B cell (primary cell): ENCODE results near the gene ABCA6. TPM values are rescaled to one million over a fixed set of nuclear protein-coding genes. Genes with fewer than 3 reads are reported as not detected.
"Not testable (repeated sequence)": the region's sequence is repeated elsewhere in the genome, so short reads cannot be mapped to it uniquely, and the experiment has no call there.

Experiments
- ATAC-seq: fragments of 200-7000 bp; cut with Tn5 transposase; one replicate; pipeline ENCODE4 v1.10.0; 2021; ENCODE audit warnings: low read depth, mild to moderate bottlenecking, moderate number of reproducible peaks, moderate library complexity
- CTCF ChIA-PET: fragments of 350-600 bp; sonication (Branson Sonifier 250); formaldehyde crosslinking; loops from one replicate; lab custom pipeline; 2021; ENCODE audit warnings: antibody characterized with exemption, inconsistent platforms; lab: Charles Lee
- POLR2A ChIA-PET: fragments of 350-600 bp; sonication (Branson Sonifier 250); formaldehyde crosslinking; loops from one replicate; lab custom pipeline; 2021; ENCODE audit warnings: antibody characterized with exemption; lab: Charles Lee
- DNase-seq: peaks from one replicate; pipeline ENCODE4 v3.0.0; 2013
- H2AFZ ChIP-seq: 2 replicates; pipeline ENCODE4 v1.6.1; 2012; ENCODE audit warnings: mild to moderate bottlenecking, low read depth, low read length; ENCODE audit not compliant: insufficient read depth, poor library complexity, severe bottlenecking
- H3K27ac ChIP-seq, 2 donors: 1 replicate in 1 of 2; 2 replicates in 1 of 2; pipeline ENCODE4 v1.5.1; 2012 to 2013; ENCODE audit warnings: low read length in 2 of 2, mild to moderate bottlenecking in 2 of 2, moderate library complexity in 1 of 2
- H3K27me3 ChIP-seq, 4 experiments: fragments of 200-600 bp in 1 of 4; sonication (generic) in 1 of 4; replicated peaks in 1 of 4; 1 replicate in 2 of 4; 2 replicates in 2 of 4; pipeline versions ENCODE4 v1.6.1 to v1.7.0; 2013 to 2016; ENCODE audit warnings: low read length in 3 of 4, mild to moderate bottlenecking in 2 of 4, mixed read lengths in 1 of 4, moderate library complexity in 1 of 4; ENCODE audit not compliant: insufficient read depth in 4 of 4, control insufficient read depth in 3 of 4; ENCODE audit errors: control extremely low read depth in 1 of 4
- H3K36me3 ChIP-seq, 2 experiments: replicated peaks in 1 of 2; 1 replicate in 1 of 2; 2 replicates in 1 of 2; pipeline versions ENCODE4 v1.6.1 to v1.7.1; 2013; ENCODE audit warnings: low read length in 1 of 2; ENCODE audit not compliant: insufficient read depth in 2 of 2, control insufficient read depth in 1 of 2; ENCODE audit errors: control extremely low read depth in 1 of 2, extremely low read depth in 1 of 2
- H3K4me1 ChIP-seq, 2 donors: fragments of 200-600 bp in 1 of 2; sonication (generic) in 1 of 2; 1 replicate in 1 of 2; 2 replicates in 1 of 2; pipeline versions ENCODE4 v1.5.1 to v1.6.1; 2013 to 2017; ENCODE audit warnings: low read length in 2 of 2; ENCODE audit not compliant: control insufficient read depth in 2 of 2, insufficient read depth in 2 of 2
- H3K4me2 ChIP-seq: replicated peaks from 2 replicates; pipeline ENCODE3; 2012; ENCODE audit warnings: mild to moderate bottlenecking, low read depth, low read length; ENCODE audit not compliant: poor library complexity, severe bottlenecking
- H3K4me3 ChIP-seq, 5 experiments: fragments of 200-600 bp in 1 of 5; sonication (generic) in 1 of 5; 1 replicate in 3 of 5; 2 replicates in 2 of 5; pipeline versions ENCODE4 v1.5.1 to v1.7.0; 2011 to 2016; ENCODE audit warnings: low read length in 4 of 5, mild to moderate bottlenecking in 4 of 5, low read depth in 2 of 5, control low read depth in 1 of 5, moderate library complexity in 1 of 5; ENCODE audit not compliant: insufficient read depth in 1 of 5; ENCODE audit errors: control extremely low read depth in 1 of 5, extremely low read depth in 1 of 5
- H3K79me2 ChIP-seq: fragments of 200-600 bp; sonication (generic); one replicate; pipeline ENCODE4 v1.6.0; 2016; ENCODE audit warnings: low read length; ENCODE audit not compliant: control insufficient read depth, insufficient read depth
- H3K9ac ChIP-seq: fragments of 200-600 bp; sonication (generic); 2 replicates; pipeline ENCODE4 v1.6.1; 2017; ENCODE audit warnings: mild to moderate bottlenecking, low read length, moderate library complexity
- H3K9me3 ChIP-seq, 3 donors: one replicate each; pipeline versions ENCODE4 v1.6.1 to v1.7.1; 2013; ENCODE audit warnings: low read length in 2 of 3; ENCODE audit not compliant: control insufficient read depth in 2 of 3, insufficient read depth in 1 of 3; ENCODE audit errors: control extremely low read depth in 1 of 3
- H4K20me1 ChIP-seq: 2 replicates; pipeline ENCODE4 v1.6.0; 2012; ENCODE audit warnings: mild to moderate bottlenecking, low read length; ENCODE audit not compliant: insufficient read depth, control insufficient read depth, poor library complexity, severe bottlenecking
- H3K27ac Mint-ChIP-seq: one replicate; pipeline ENCODE4 v1.8.0; 2021; ENCODE audit warnings: mixed read lengths
- H3K27me3 Mint-ChIP-seq: one replicate; pipeline ENCODE4 v1.8.0; 2021; ENCODE audit warnings: mixed read lengths
- H3K4me1 Mint-ChIP-seq: one replicate; pipeline ENCODE4 v1.8.0; 2021; ENCODE audit warnings: mixed read lengths
- H3K4me3 Mint-ChIP-seq: one replicate; pipeline ENCODE4 v1.8.0; 2021; ENCODE audit warnings: mixed read lengths
- H3K9me3 Mint-ChIP-seq: one replicate; pipeline ENCODE4 v1.8.0; 2022; ENCODE audit warnings: mixed read lengths; ENCODE audit not compliant: insufficient read depth
- EZH2 ChIP-seq: IDR thresholded peaks from 2 replicates; pipeline ENCODE4 v1.6.1; 2012; ENCODE audit warnings: borderline replicate concordance, low read depth, mild to moderate bottlenecking, moderate library complexity, low read length; ENCODE audit not compliant: insufficient read depth, poor library complexity, severe bottlenecking
- WGBS: methylation state at CpG from one replicate; pipeline ENCODE4 v1.1.5; 2013; ENCODE audit warnings: missing lambda C conversion rate; ENCODE audit not compliant: insufficient coverage; 5-methylcytosine and 5-hydroxymethylcytosine counted together
- intact Hi-C: fragments of 100-400 bp; cut with micrococcal nuclease; formaldehyde crosslinking; loops from one replicate; pipeline ENCODE4 v1.10.0; 2022
- polyA plus RNA-seq: library from polyadenylated mRNA; depleted of rRNA; stranded (reverse); fragments of >200 nt; gene quantifications from 2 replicates; pipeline ENCODE4 v1.2.3, GENCODE V29; 2012
- total RNA-seq, 2 donors: library from RNA; stranded (reverse); fragments of 120-200 nt in 1 of 2; gene quantifications; 1 replicate in 1 of 2; 2 replicates in 1 of 2; pipeline versions ENCODE4 v1.2.3 to v1.2.4, GENCODE V29; 2013 to 2022
- TF ChIP-seq, protein P1 (sequence below): fragments of 200-600 bp; IDR thresholded peaks from one replicate; pipeline ENCODE4 v1.8.0; 2022; ENCODE audit warnings: antibody characterized with exemption, mild to moderate bottlenecking

The ABCA6 gene
- total and polyA plus RNA-seq, 2 donors (not counting 1 experiment from before 2014, with no cell fraction given), result 0.18 to 1.4 TPM

DNA sequence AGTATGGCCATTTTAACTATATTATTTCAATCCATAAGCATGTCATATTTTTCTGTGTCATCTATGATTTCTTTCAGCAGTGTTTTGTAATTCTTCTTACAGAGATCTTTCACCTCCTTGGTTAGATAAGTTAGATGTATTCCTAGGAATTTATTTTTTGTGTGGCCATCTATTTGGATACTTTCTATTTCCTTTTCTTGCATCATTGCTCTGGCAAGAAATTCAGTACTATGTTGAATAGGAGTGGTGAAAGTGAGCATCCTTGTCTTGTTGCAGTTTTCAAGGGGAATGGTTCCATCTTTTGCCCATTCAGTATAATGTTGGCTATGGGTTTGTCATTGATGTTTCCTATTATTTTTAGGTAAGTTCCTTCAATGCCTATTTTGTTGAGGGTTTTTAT is 65.9 kb downstream of the ABCA6 start:
- DNase-seq (no peak), ATAC-seq (no peak)
- Mint-ChIP-seq H3K27ac (no peak overlapping the region), H3K4me3 (no peak overlapping the region), H3K9me3 (peaks cover 20% of the 10 kb centered on the region), H3K27me3 (no peaks in the 10 kb centered on the region), H3K4me1 (peaks cover 13% of the 10 kb centered on the region)
- H3K36me3 ChIP-seq, result no peaks in the 10 kb centered on the region
- TF ChIP-seq, protein P1, sequence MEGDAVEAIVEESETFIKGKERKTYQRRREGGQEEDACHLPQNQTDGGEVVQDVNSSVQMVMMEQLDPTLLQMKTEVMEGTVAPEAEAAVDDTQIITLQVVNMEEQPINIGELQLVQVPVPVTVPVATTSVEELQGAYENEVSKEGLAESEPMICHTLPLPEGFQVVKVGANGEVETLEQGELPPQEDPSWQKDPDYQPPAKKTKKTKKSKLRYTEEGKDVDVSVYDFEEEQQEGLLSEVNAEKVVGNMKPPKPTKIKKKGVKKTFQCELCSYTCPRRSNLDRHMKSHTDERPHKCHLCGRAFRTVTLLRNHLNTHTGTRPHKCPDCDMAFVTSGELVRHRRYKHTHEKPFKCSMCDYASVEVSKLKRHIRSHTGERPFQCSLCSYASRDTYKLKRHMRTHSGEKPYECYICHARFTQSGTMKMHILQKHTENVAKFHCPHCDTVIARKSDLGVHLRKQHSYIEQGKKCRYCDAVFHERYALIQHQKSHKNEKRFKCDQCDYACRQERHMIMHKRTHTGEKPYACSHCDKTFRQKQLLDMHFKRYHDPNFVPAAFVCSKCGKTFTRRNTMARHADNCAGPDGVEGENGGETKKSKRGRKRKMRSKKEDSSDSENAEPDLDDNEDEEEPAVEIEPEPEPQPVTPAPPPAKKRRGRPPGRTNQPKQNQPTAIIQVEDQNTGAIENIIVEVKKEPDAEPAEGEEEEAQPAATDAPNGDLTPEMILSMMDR, result no peak
- no peak for TF ChIP-seq EZH2
- no peaks in the 10 kb centered on the region for H3K27me3 ChIP-seq
- POLR2A ChIA-PET, result no interaction called here
- H3K4me2 ChIP-seq, result no peak overlapping the region
- intact Hi-C loops, result no loop called here
- CTCF ChIA-PET, result no interaction called here
- no peak overlapping the region for H3K9ac ChIP-seq
- no peak overlapping the region for H3K4me3 ChIP-seq
- peaks cover 7% of the 10 kb centered on the region in 2 donors for H3K4me1 ChIP-seq
- H3K27ac ChIP-seq, result no peak overlapping the region
- H3K9me3 ChIP-seq, result peaks cover 4 to 8% (median 5%) of the 10 kb centered on the region in 3 donors
- H3K79me2 ChIP-seq, result no peaks in the 10 kb centered on the region
- no peaks in the 10 kb centered on the region for H4K20me1 ChIP-seq
- no peak overlapping the region for H2AFZ ChIP-seq

DNA sequence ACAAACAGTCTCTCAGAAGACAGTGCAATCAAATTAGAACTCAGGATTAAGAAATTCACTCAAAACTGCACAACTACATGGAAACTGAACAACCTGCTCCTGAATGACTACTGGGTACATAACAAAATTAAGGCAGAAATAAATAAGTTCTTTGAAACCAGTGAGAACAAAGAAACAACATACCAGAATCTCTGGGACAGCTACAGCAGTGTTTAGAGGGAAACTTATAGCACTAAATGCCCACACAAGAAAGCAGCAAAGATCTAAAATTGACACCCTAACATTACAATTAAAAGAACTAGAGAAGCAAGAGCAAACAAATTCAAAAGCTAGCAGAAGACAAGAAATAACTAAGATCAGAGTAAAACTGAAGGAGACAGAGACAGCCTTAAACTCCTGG is 68.3 kb downstream of the ABCA6 start:
- ATAC-seq, H3K4me3 Mint-ChIP-seq, H3K36me3 ChIP-seq, H3K4me2 ChIP-seq, H2AFZ ChIP-seq, intact Hi-C loops, H3K27me3 Mint-ChIP-seq, H4K20me1 ChIP-seq, H3K79me2 ChIP-seq, DNase-seq, CTCF ChIA-PET, H3K9ac ChIP-seq, H3K27ac Mint-ChIP-seq, H3K27ac ChIP-seq, H3K27me3 ChIP-seq, H3K4me3 ChIP-seq, POLR2A ChIA-PET: not testable (repeated sequence)
- Histone ChIP-seq H3K4me1 (peaks cover 13% of the 10 kb centered on the region in 2 donors), H3K9me3 (peaks cover 4 to 11% (median 8%) of the 10 kb centered on the region in 3 donors)
- peaks cover 26% of the 10 kb centered on the region for H3K4me1 Mint-ChIP-seq
- H3K9me3 Mint-ChIP-seq, result peaks cover 20% of the 10 kb centered on the region

DNA sequence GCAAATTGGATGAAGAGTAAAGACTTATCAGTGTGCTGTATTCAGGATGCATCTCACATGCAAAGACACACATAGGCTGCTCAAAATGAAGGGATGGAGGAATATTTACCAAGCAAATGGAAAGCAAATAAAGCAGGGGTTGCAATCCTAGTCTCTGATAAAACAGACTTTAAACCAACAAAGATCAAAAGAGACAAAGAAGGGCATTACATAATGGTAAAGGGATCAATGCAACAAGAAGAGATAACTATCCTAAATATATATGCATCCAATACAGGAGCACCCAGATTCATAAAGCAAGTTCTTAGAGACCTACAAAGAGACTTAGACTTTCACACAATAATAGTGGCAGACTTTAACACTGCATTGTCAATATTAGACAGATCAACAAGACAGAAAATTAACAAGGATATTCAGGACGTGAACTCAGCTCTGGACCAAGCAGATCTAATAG is 68.9 kb downstream of the ABCA6 start:
- H3K79me2 ChIP-seq, DNase-seq, H3K27ac ChIP-seq, intact Hi-C loops, H3K27ac Mint-ChIP-seq, ATAC-seq, H3K27me3 ChIP-seq, CTCF ChIA-PET, H3K9ac ChIP-seq, H3K36me3 ChIP-seq, H3K4me2 ChIP-seq, H3K4me3 Mint-ChIP-seq, H4K20me1 ChIP-seq, H3K4me3 ChIP-seq, H2AFZ ChIP-seq, POLR2A ChIA-PET, H3K27me3 Mint-ChIP-seq: not testable (repeated sequence)
- 92% methylated on average over 1 of the region's 1 CpG for WGBS
- H3K4me1 Mint-ChIP-seq, result peaks cover 29% of the 10 kb centered on the region
- Histone ChIP-seq H3K9me3 (peaks cover 4 to 11% (median 8%) of the 10 kb centered on the region in 3 donors), H3K4me1 (peaks cover 13 to 15% of the 10 kb centered on the region in 2 donors)
- peaks cover 20% of the 10 kb centered on the region for H3K9me3 Mint-ChIP-seq
